SU-DHL-6 (cell line): Measurements from ENCODE around the gene GTF2A1.
"Not testable (repeated sequence)": the region's sequence is repeated elsewhere in the genome, so short reads cannot be mapped to it uniquely, and the experiment has no call there.

Experiments used
- H2AFZ ChIP-seq: fragments of 200-600 bp; sonication (generic); 2 replicates; pipeline ENCODE4 v1.6.1; 2014; ENCODE audit warnings: low read depth, mild to moderate bottlenecking, moderate library complexity, mixed read lengths, antibody characterized with exemption, low read length; ENCODE audit not compliant: severe bottlenecking
- H3F3A ChIP-seq: fragments of 200-600 bp; shearing (Covaris generic); 2 replicates; pipeline ENCODE4 v1.6.0; 2016; ENCODE audit warnings: antibody characterized with exemption, mild to moderate bottlenecking; ENCODE audit not compliant: insufficient read depth
- H3K27ac ChIP-seq: fragments of 200-600 bp; sonication (generic); 2 replicates; pipeline ENCODE4 v1.5.1; 2016; ENCODE audit warnings: low read depth, mild to moderate bottlenecking, low read length, moderate library complexity, mixed read lengths
- H3K27me3 ChIP-seq: fragments of 200-600 bp; sonication (generic), shearing (Covaris generic); 2 replicates; pipeline ENCODE4 v1.6.0; 2014; ENCODE audit warnings: mild to moderate bottlenecking, low read length
- H3K36me3 ChIP-seq: fragments of 200-600 bp; sonication (generic); 2 replicates; pipeline ENCODE4 v1.6.1; 2014; ENCODE audit warnings: mild to moderate bottlenecking, low read length, mixed read lengths
- H3K4me2 ChIP-seq: fragments of 300-600, 200-600 bp; shearing (Covaris generic), sonication (generic); 2 replicates; pipeline ENCODE4 v1.6.0; 2014; ENCODE audit warnings: low read length, low read depth, mild to moderate bottlenecking; ENCODE audit not compliant: poor library complexity, severe bottlenecking
- H3K4me3 ChIP-seq: fragments of 200-600 bp; sonication (generic); 2 replicates; pipeline ENCODE4 v1.5.1; 2014; ENCODE audit warnings: antibody characterized with exemption, low read length, mild to moderate bottlenecking, mixed read lengths; ENCODE audit not compliant: insufficient read depth, poor library complexity, severe bottlenecking
- H3K79me2 ChIP-seq: fragments of 200-600 bp; sonication (generic); 2 replicates; pipeline ENCODE4 v1.6.1; 2014; ENCODE audit warnings: mild to moderate bottlenecking, low read length, moderate library complexity; ENCODE audit not compliant: insufficient read depth
- H3K9ac ChIP-seq: fragments of 200-600 bp; sonication (generic); 2 replicates; pipeline ENCODE4 v1.7.0; 2014; ENCODE audit warnings: mild to moderate bottlenecking, low read length
- H3K9me2 ChIP-seq: fragments of 200-600 bp; sonication (generic); replicated peaks from 2 replicates; pipeline ENCODE4 v1.6.1; 2014; ENCODE audit warnings: low read length; ENCODE audit not compliant: insufficient read depth
- H3K9me3 ChIP-seq: fragments of 200-600 bp; sonication (generic); 2 replicates; pipeline ENCODE4 v1.6.1; 2014; ENCODE audit warnings: low read length, mixed read lengths; ENCODE audit not compliant: insufficient read depth
- H4K20me1 ChIP-seq: fragments of 200-600 bp; sonication (generic); 2 replicates; pipeline ENCODE4 v1.6.1; 2014; ENCODE audit warnings: low read depth, mild to moderate bottlenecking, antibody characterized with exemption, low read length, moderate library complexity, mixed read lengths
- EZH2phosphoT487 ChIP-seq: fragments of 200-600 bp; sonication (generic), shearing (Covaris generic); conservative IDR thresholded peaks from 2 replicates; pipeline ENCODE4 v1.6.1; 2018; ENCODE audit warnings: mild to moderate bottlenecking, antibody characterized with exemption, low read length, moderate library complexity, mixed read lengths
- TF ChIP-seq, protein P1 (sequence below): fragments of 200-600 bp; sonication (generic); IDR thresholded peaks from one replicate; pipeline ENCODE4 v1.5.1; 2017; ENCODE audit warnings: antibody characterized with exemption, mild to moderate bottlenecking, low read length, moderate library complexity; ENCODE audit not compliant: insufficient read depth, poor library complexity, severe bottlenecking

GTF2A1 gene

DNA sequence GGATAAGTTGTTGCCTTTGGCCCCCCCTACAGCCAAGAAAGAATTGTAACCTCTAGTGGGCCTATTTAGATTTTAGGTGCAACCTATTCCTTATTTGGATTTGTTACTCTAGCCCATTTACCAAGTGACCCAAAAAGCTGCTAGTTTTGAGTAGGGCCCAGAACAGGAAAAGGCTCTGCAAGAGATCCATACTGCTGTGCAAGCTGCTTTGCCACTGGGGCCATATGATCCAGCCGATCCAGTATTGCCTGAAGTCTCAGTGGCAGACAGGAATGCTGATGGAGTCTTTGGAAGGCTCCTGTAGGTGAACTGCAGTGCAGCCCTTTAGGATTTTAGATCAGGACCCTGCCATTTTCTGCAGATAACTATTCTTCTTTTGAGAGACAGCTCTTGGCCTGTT is 12.9 kb upstream of the GTF2A1 start:
- no peaks in the 10 kb centered on the region for H3F3A ChIP-seq
- H3K4me2 ChIP-seq: no peak overlapping the region
- H3K9me3 ChIP-seq: no peaks in the 10 kb centered on the region
- H3K9ac ChIP-seq: no peak overlapping the region
- H3K36me3 ChIP-seq: no peaks in the 10 kb centered on the region
- H3K4me3 ChIP-seq: no peak overlapping the region
- H3K27ac ChIP-seq: no peak overlapping the region
- no peak for TF ChIP-seq EZH2phosphoT487
- TF ChIP-seq, protein P1, sequence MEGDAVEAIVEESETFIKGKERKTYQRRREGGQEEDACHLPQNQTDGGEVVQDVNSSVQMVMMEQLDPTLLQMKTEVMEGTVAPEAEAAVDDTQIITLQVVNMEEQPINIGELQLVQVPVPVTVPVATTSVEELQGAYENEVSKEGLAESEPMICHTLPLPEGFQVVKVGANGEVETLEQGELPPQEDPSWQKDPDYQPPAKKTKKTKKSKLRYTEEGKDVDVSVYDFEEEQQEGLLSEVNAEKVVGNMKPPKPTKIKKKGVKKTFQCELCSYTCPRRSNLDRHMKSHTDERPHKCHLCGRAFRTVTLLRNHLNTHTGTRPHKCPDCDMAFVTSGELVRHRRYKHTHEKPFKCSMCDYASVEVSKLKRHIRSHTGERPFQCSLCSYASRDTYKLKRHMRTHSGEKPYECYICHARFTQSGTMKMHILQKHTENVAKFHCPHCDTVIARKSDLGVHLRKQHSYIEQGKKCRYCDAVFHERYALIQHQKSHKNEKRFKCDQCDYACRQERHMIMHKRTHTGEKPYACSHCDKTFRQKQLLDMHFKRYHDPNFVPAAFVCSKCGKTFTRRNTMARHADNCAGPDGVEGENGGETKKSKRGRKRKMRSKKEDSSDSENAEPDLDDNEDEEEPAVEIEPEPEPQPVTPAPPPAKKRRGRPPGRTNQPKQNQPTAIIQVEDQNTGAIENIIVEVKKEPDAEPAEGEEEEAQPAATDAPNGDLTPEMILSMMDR: no peak
- H4K20me1 ChIP-seq: no peaks in the 10 kb centered on the region
- H3K9me2 ChIP-seq: no peaks in the 10 kb centered on the region
- no peaks in the 10 kb centered on the region for H3K79me2 ChIP-seq
- H3K27me3 ChIP-seq: no peaks in the 10 kb centered on the region
- no peak overlapping the region for H2AFZ ChIP-seq

DNA sequence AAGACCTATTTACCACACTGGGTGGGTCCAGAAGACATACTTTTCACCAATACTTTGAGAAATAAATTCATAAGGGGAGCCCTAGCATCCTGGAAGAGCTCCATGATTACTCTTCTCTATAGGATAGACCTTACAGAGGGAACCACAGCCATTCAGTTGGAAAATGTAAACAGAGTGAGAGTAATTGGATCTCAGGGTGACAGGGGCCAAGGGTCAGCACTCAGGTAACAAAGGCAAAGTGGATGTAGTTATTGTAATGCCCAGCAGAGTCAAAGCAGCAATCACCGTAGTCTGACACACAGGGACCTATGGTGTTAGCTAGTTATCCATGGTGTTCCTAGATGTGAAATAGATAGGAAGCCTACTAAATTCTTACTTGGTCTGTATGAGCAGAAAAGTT is 10.8 kb upstream of the GTF2A1 start:
- H2AFZ ChIP-seq: no peak overlapping the region
- H3K4me3 ChIP-seq: no peak overlapping the region
- H3K36me3 ChIP-seq: no peaks in the 10 kb centered on the region
- H3K27me3 ChIP-seq: no peaks in the 10 kb centered on the region
- no peak for TF ChIP-seq EZH2phosphoT487
- TF ChIP-seq, protein P1: no peak
- H3K9me3 ChIP-seq: no peaks in the 10 kb centered on the region
- H3K79me2 ChIP-seq: no peaks in the 10 kb centered on the region
- H4K20me1 ChIP-seq: no peaks in the 10 kb centered on the region
- no peak overlapping the region for H3K4me2 ChIP-seq
- no peaks in the 10 kb centered on the region for H3K9me2 ChIP-seq
- no peak overlapping the region for H3K9ac ChIP-seq
- H3K27ac ChIP-seq: no peak overlapping the region
- no peaks in the 10 kb centered on the region for H3F3A ChIP-seq

DNA sequence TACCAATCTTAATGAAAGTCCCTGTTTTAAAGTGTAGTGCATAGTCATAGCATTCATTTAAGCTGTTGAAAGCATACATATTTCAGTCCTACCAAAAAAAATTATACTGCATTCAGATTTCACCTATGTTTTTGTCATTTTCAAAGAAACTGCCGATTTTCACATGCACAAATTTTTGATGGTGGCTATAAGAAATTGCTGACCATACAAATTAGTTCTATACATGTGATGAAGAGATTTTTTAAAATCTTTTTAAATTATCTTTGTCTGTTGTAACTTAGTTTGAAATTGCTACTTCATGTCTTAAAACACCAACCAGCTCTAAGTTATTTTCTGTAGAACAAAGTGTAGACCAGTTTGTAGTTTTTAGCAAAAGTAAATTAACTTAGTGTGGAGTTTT is 3.5 kb upstream of the GTF2A1 start:
- H3K9ac ChIP-seq: no peak overlapping the region
- no peaks in the 10 kb centered on the region for H3K9me3 ChIP-seq
- no peak overlapping the region for H3K27ac ChIP-seq
- H2AFZ ChIP-seq: no peak overlapping the region
- H3F3A ChIP-seq: peaks cover 23% of the 10 kb centered on the region
- no peak overlapping the region for H3K4me3 ChIP-seq
- no peaks in the 10 kb centered on the region for H3K27me3 ChIP-seq
- no peaks in the 10 kb centered on the region for H4K20me1 ChIP-seq
- no peaks in the 10 kb centered on the region for H3K9me2 ChIP-seq
- H3K79me2 ChIP-seq: peaks cover 12% of the 10 kb centered on the region
- no peak for TF ChIP-seq EZH2phosphoT487
- TF ChIP-seq, protein P1: no peak
- H3K4me2 ChIP-seq: no peak overlapping the region
- H3K36me3 ChIP-seq: no peaks in the 10 kb centered on the region

DNA sequence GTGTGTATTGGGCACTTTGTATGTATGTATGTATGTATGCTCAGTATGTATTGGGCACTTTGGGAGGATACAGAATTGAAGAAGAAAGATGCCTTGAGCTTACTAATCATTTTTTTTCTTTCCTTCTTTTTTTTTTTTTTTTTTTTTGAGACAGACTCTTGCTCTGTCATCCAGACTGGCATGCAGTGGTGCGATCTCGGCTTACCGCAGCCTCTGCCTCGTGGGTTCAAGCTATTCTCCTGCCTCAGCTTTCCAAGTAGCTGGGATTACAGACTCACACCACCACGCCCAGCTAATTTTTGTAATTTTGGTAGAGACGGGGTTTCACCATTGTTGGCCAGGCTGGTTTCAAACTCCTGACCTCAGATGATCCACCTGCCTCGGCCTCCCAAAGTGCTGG is 3.0 kb upstream of the GTF2A1 start:
- not testable (repeated sequence) for H3K27me3 ChIP-seq, H2AFZ ChIP-seq, H3K36me3 ChIP-seq, H3K9me3 ChIP-seq, H3K9me2 ChIP-seq, H3K4me2 ChIP-seq, H3K9ac ChIP-seq, H3K27ac ChIP-seq, H3K4me3 ChIP-seq, H4K20me1 ChIP-seq
- peaks cover 23% of the 10 kb centered on the region for H3F3A ChIP-seq
- peaks cover 17% of the 10 kb centered on the region for H3K79me2 ChIP-seq
